ENCODE data around the gene CXCR3.
"Not testable (repeated sequence)": the region's sequence is repeated elsewhere in the genome, so short reads cannot be mapped to it uniquely, and the experiment has no call there.

The CXCR3 gene

GRCh38 chrX:71612256-71612655 lies 6.1 kb downstream of the CXCR3 start:
- peaks cover 44% of the 10 kb centered on the region for H3K36me3 Mint-ChIP-seq (ENCODE audit: low read depth)
- no peak for DNase-seq
- H3K9me3 Mint-ChIP-seq = peaks cover 61% of the 10 kb centered on the region
- no peaks in the 10 kb centered on the region for H3K27me3 Mint-ChIP-seq (ENCODE audit: low read depth, poor library complexity)
- no peak overlapping the region for H3K4me3 Mint-ChIP-seq
- H3K4me1 Mint-ChIP-seq = peaks cover 17% of the 10 kb centered on the region
- no peak for TF ChIP-seq CTCF (IDR thresholded peaks at IDR 0.05)
- H3K27ac Mint-ChIP-seq = no peak overlapping the region

- Mint-ChIP-seq H3K9me3 (peaks cover 62% of the 10 kb centered on the region), H3K4me1 (peaks cover 18% of the 10 kb centered on the region), H3K36me3 (ENCODE audit: low read depth) (peaks cover 44% of the 10 kb centered on the region)
- H3K4me3 Mint-ChIP-seq; H3K27ac Mint-ChIP-seq; DNase-seq; H3K27me3 Mint-ChIP-seq (ENCODE audit: low read depth, poor library complexity): not testable (repeated sequence)
Observed at GRCh38 chrX:71611736-71612135, 6.6 kb downstream of the CXCR3 start.

GRCh38 chrX:71609095-71609750 lies 9.1 kb downstream of the CXCR3 start:
- peaks cover 8% of the 10 kb centered on the region for H3K4me1 Mint-ChIP-seq
- H3K27me3 Mint-ChIP-seq (ENCODE audit: low read depth, poor library complexity) = no peaks in the 10 kb centered on the region
- peaks cover 62% of the 10 kb centered on the region for H3K9me3 Mint-ChIP-seq
- no peak overlapping the region for H3K27ac Mint-ChIP-seq
- DNase-seq = no peak
- no peak for TF ChIP-seq CTCF (IDR thresholded peaks at IDR 0.05)
- peaks cover 57% of the 10 kb centered on the region for H3K36me3 Mint-ChIP-seq (ENCODE audit: low read depth)
- no peak overlapping the region for H3K4me3 Mint-ChIP-seq

- peaks cover 61% of the 10 kb centered on the region for H3K36me3 Mint-ChIP-seq (ENCODE audit: low read depth)
- no peak overlapping the region for H3K4me3 Mint-ChIP-seq
- peaks cover 5% of the 10 kb centered on the region for H3K4me1 Mint-ChIP-seq
- H3K27ac Mint-ChIP-seq = peak overlapping the region; percentile 13
- peaks cover 67% of the 10 kb centered on the region for H3K9me3 Mint-ChIP-seq
- no peaks in the 10 kb centered on the region for H3K27me3 Mint-ChIP-seq (ENCODE audit: low read depth, poor library complexity)
- no peak for DNase-seq
- TF ChIP-seq CTCF (IDR thresholded peaks at IDR 0.05) = no peak
Observed at GRCh38 chrX:71607488-71607887, 10.8 kb downstream of the CXCR3 start.

- Mint-ChIP-seq H3K9me3 (peaks cover 72% of the 10 kb centered on the region), H3K36me3 (ENCODE audit: low read depth) (peaks cover 65% of the 10 kb centered on the region), H3K27me3 (ENCODE audit: low read depth, poor library complexity) (no peaks in the 10 kb centered on the region), H3K27ac (no peak overlapping the region), H3K4me1 (peaks cover 4% of the 10 kb centered on the region), H3K4me3 (no peak overlapping the region)
- no peak for DNase-seq
- no peak for TF ChIP-seq CTCF (IDR thresholded peaks at IDR 0.05)
Observed at GRCh38 chrX:71606536-71607216, 11.6 kb downstream of the CXCR3 start.

- Mint-ChIP-seq H3K4me1 (peaks cover 4% of the 10 kb centered on the region), H3K4me3 (no peak overlapping the region), H3K9me3 (peaks cover 66% of the 10 kb centered on the region), H3K27ac (no peak overlapping the region), H3K36me3 (ENCODE audit: low read depth) (peaks cover 70% of the 10 kb centered on the region), H3K27me3 (ENCODE audit: low read depth, poor library complexity) (no peaks in the 10 kb centered on the region)
- no peak for DNase-seq
- TF ChIP-seq CTCF (IDR thresholded peaks at IDR 0.05) = no peak
Observed at GRCh38 chrX:71604796-71605568, 13.3 kb downstream of the CXCR3 start.

Measured in nephron progenitor cell (in vitro differentiated cells).